ENCODE data around the gene KBTBD12. TPM values are rescaled to one million over a fixed set of nuclear protein-coding genes. Genes with fewer than 3 reads are reported as not detected.

Gene KBTBD12
- total RNA-seq, 1 donor from 2014 or later = 1.1 TPM

Other genes starting within 250 kb of the KBTBD12 start
- gene ABTB1, start 242.3 kb upstream of the KBTBD12 start, total RNA-seq = 98.8 TPM
- gene MGLL, start 92.7 kb upstream of the KBTBD12 start, total RNA-seq = 178 TPM
- gene SEC61A1, start 137.2 kb downstream of the KBTBD12 start, total RNA-seq = 124 TPM
- gene RUVBL1, start 208.6 kb downstream of the KBTBD12 start, total RNA-seq = 26.7 TPM
- gene EEFSEC, start 238.2 kb downstream of the KBTBD12 start, total RNA-seq = 14.8 TPM